RWPE2 (cell line): Measurements from ENCODE around the gene RNF141.
A peak's percentile ranks its signal among the peaks of the same experiment; 100 is the strongest.

Experiments
- ATAC-seq: fragments of 200-7000 bp; cut with Tn5 transposase; 3 replicates; pipeline ENCODE4 v1.9.1; 2021; ENCODE audit warnings: low read depth
- DNase-seq: peaks from one replicate; pipeline ENCODE4 v3.0.0-alpha.2; 2020; ENCODE audit warnings: low spot score
- H3K27ac ChIP-seq: fragments of 450-650 bp; 2 replicates; pipeline ENCODE4 v1.5.1; 2017; ENCODE audit warnings: mild to moderate bottlenecking; ENCODE audit not compliant: poor library complexity, severe bottlenecking
- H3K27me3 ChIP-seq: fragments of 250-450 bp; sonication (Bioruptor Pico); 2 replicates; pipeline ENCODE4 v1.5.1; 2021; ENCODE audit warnings: mild to moderate bottlenecking, moderate library complexity; ENCODE audit not compliant: insufficient read depth, poor library complexity, severe bottlenecking
- H3K36me3 ChIP-seq: fragments of 250-450 bp; sonication (Bioruptor Pico); 2 replicates; pipeline ENCODE4 v1.5.1; 2020; ENCODE audit warnings: low read depth, mild to moderate bottlenecking, moderate library complexity
- H3K4me1 ChIP-seq: fragments of 250-450 bp; sonication (Bioruptor Pico); 2 replicates; pipeline ENCODE4 v1.5.1; 2021; ENCODE audit warnings: mild to moderate bottlenecking, moderate library complexity; ENCODE audit not compliant: insufficient read depth, poor library complexity, severe bottlenecking
- H3K4me3 ChIP-seq: fragments of 250-450 bp; sonication (Bioruptor Pico); 2 replicates; pipeline ENCODE4 v1.5.1; 2021; ENCODE audit warnings: mild to moderate bottlenecking, moderate library complexity; ENCODE audit not compliant: severe bottlenecking
- H3K9me3 ChIP-seq: fragments of 250-450 bp; sonication (Bioruptor Pico); 2 replicates; pipeline ENCODE4 v1.5.1; 2021; ENCODE audit warnings: mild to moderate bottlenecking, moderate library complexity; ENCODE audit not compliant: severe bottlenecking
- CTCF ChIP-seq: fragments of 450-650 bp; IDR thresholded peaks from one replicate; pipeline ENCODE4 v1.5.1; 2017; ENCODE audit warnings: mild to moderate bottlenecking, moderate library complexity; ENCODE audit not compliant: poor library complexity, severe bottlenecking

RNF141 gene

GRCh38 chr11:10520562-10520961 is 20.4 kb downstream of the RNF141 start:
- Histone ChIP-seq H3K4me3 (no peak overlapping the region), H3K27me3 (no peaks in the 10 kb centered on the region), H3K36me3 (peaks cover 70% of the 10 kb centered on the region), H3K9me3 (no peaks in the 10 kb centered on the region), H3K27ac (no peak overlapping the region), H3K4me1 (peaks cover 20% of the 10 kb centered on the region)
- ATAC-seq (no peak), DNase-seq (no peak)
- no peak for TF ChIP-seq CTCF

GRCh38 chr11:10519630-10520029 is 21.4 kb downstream of the RNF141 start:
- Histone ChIP-seq H3K9me3 (no peaks in the 10 kb centered on the region), H3K27ac (peak overlapping the region; percentile 64), H3K4me1 (peaks cover 20% of the 10 kb centered on the region), H3K36me3 (peaks cover 66% of the 10 kb centered on the region), H3K27me3 (no peaks in the 10 kb centered on the region), H3K4me3 (no peak overlapping the region)
- ATAC-seq, result peak; percentile 36; the same call in 1 of the 3 replicates
- no peak for TF ChIP-seq CTCF
- DNase-seq, result no peak

GRCh38 chr11:10518891-10519290 is 22.1 kb downstream of the RNF141 start:
- H3K36me3 ChIP-seq, result peaks cover 65% of the 10 kb centered on the region
- H3K4me1 ChIP-seq, result peaks cover 20% of the 10 kb centered on the region
- TF ChIP-seq CTCF, result no peak

GRCh38 chr11:10518123-10518522 is 22.9 kb downstream of the RNF141 start:
- ATAC-seq, result peak; percentile 75
- no peaks in the 10 kb centered on the region for H3K27me3 ChIP-seq
- no peaks in the 10 kb centered on the region for H3K9me3 ChIP-seq
- H3K36me3 ChIP-seq, result peaks cover 65% of the 10 kb centered on the region
- H3K27ac ChIP-seq, result peak overlapping the region; percentile 64
- DNase-seq, result no peak
- TF ChIP-seq CTCF, result no peak
- H3K4me1 ChIP-seq, result peaks cover 20% of the 10 kb centered on the region
- H3K4me3 ChIP-seq, result no peak overlapping the region

More at GRCh38 chr11:10518891-10519290, 22.1 kb downstream of the RNF141 start:
- Histone ChIP-seq H3K4me3 (no peak overlapping the region), H3K9me3 (no peaks in the 10 kb centered on the region), H3K27me3 (no peaks in the 10 kb centered on the region), H3K27ac (peak overlapping the region; percentile 64)
- DNase-seq (no peak), ATAC-seq (no peak)

- H3K4me3 ChIP-seq, result no peak overlapping the region
- H3K4me1 ChIP-seq, result peaks cover 20% of the 10 kb centered on the region
- H3K9me3 ChIP-seq, result no peaks in the 10 kb centered on the region
- peaks cover 48% of the 10 kb centered on the region for H3K36me3 ChIP-seq
- no peak for ATAC-seq
- no peak for DNase-seq
- H3K27me3 ChIP-seq, result no peaks in the 10 kb centered on the region
- no peak for TF ChIP-seq CTCF
- H3K27ac ChIP-seq, result no peak overlapping the region
These were observed 25.6 kb downstream of the RNF141 start for GRCh38 chr11:10515418-10515817.
